ENCODE measurements around the gene CLEC1A. TPM values are rescaled to one million over a fixed set of nuclear protein-coding genes. Genes with fewer than 3 reads are reported as not detected.

CLEC1A gene
- total RNA-seq, 1 donor from 2014 or later, result 2.5 TPM

Other genes starting within 250 kb of the CLEC1A start
- gene CLEC2B, start 229.6 kb downstream of the CLEC1A start, total RNA-seq, result 3.7 TPM
- not detected for gene KLRF2, start 217.5 kb downstream of the CLEC1A start, total RNA-seq
- gene CLEC2A, start 166.6 kb downstream of the CLEC1A start, total RNA-seq, result not detected
- 7.8 TPM for gene CLEC12A, start 127.6 kb downstream of the CLEC1A start, total RNA-seq
- gene CLEC1B, start 99.9 kb downstream of the CLEC1A start, total RNA-seq, result not detected
- gene CLEC12B, start 88.4 kb downstream of the CLEC1A start, total RNA-seq, result 0.11 TPM
- not detected for gene CLEC9A, start 68.3 kb downstream of the CLEC1A start, total RNA-seq
- 2.3 TPM for gene CLEC7A, start 31.2 kb upstream of the CLEC1A start, total RNA-seq
- 0.35 TPM for gene OLR1, start 73.1 kb upstream of the CLEC1A start, total RNA-seq
- gene TMEM52B, start 80.0 kb upstream of the CLEC1A start, total RNA-seq, result not detected
- gene GABARAPL1, start 113.9 kb upstream of the CLEC1A start, total RNA-seq, result 278 TPM
- 1.6 TPM for gene KLRD1, start 208.9 kb upstream of the CLEC1A start, total RNA-seq

All from Right ventricle myocardium superior (tissue), 1 donor.